GM12872 (cell line): ENCODE results near the gene PXYLP1.

Experiments used
- TF ChIP-seq, protein P1 (sequence below): IDR thresholded peaks from 3 replicates; pipeline ENCODE4 v1.5.1; 2011; ENCODE audit warnings: low read depth, mild to moderate bottlenecking, low read length, moderate library complexity; ENCODE audit not compliant: insufficient read depth

PXYLP1 gene

DNA sequence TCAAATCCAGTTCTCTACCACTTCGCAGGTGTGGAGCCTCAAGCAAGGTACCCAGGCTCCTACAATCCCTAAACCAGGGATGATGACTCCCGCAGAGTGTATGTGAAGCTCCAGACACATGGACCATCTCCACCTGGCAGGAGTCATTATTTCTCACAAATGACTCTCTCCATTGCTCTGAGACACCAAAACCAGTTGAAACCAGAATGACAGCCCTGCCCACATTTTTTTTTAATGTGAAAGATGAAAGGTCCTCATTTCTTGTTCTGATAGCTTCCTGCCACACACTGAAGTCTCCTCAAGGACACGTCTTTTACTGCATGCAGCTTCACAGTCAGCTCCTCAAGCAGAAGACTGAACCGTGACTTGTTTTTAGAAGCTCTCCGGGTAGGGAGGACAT is 75.3 kb downstream of the PXYLP1 start:
- TF ChIP-seq, protein P1, sequence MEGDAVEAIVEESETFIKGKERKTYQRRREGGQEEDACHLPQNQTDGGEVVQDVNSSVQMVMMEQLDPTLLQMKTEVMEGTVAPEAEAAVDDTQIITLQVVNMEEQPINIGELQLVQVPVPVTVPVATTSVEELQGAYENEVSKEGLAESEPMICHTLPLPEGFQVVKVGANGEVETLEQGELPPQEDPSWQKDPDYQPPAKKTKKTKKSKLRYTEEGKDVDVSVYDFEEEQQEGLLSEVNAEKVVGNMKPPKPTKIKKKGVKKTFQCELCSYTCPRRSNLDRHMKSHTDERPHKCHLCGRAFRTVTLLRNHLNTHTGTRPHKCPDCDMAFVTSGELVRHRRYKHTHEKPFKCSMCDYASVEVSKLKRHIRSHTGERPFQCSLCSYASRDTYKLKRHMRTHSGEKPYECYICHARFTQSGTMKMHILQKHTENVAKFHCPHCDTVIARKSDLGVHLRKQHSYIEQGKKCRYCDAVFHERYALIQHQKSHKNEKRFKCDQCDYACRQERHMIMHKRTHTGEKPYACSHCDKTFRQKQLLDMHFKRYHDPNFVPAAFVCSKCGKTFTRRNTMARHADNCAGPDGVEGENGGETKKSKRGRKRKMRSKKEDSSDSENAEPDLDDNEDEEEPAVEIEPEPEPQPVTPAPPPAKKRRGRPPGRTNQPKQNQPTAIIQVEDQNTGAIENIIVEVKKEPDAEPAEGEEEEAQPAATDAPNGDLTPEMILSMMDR = no peak

DNA sequence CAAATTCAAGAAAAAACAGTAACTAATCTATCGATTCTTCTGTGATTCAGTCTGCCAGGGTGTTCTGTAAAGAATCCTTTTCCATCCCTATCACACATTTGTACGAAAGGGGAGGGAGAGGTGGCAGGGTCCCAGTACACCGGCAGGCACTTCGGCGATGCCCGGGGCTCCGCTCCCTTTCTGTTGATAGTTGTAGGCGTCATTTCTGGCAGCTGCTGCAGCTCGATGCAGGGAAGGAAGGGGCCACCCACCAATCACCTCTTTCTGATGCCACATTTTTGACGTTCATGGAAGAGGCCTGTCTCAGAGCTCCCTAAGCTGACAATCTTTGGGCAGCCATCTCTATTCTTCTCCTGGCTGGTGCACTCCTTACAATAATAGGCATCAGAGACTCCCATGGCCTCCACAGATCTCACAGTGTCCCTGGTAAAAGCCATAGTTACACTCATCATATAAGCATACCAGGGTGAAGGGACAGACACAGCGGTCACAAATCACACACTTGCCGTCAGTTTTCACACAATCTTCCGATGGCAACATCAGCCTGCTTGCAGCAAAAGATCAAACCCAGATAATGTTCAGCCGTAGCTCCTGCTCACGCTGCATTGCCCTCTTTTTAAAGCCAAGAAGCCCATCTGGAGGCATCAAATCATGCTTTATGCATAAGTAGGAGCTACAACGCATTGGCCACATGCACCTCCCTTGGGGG is 75.9 kb downstream of the PXYLP1 start:
- TF ChIP-seq, protein P1 = no peak

DNA sequence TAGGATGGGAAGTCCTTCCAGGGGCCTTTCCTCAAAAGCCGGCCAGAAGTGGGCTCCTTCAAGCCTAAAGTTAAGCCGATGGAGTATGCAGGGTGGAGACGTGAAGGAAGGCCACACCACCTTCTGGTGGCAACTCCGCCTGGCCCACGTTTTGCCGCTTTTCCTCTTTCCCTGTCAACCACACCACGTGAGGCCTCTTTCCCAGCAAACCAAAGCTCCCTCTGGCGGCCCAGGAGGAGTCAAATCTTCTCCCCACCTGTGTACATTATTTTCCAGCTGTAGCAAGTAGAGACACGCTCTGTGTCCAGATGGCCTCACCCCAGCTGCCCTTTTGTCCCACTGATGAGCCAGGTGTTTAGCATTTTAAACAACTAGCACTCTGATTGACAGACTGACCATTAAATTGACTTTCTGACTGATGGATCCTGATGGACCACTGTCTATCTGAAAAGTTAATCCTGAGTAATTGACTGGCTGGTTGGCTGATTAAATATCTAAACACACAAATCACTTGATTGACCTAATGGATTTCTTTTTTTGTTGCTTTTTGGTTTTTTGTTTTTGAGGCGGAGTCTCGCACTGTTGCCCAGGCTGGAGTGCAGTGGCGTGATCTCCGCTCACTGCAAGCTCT is 77.1 kb downstream of the PXYLP1 start:
- TF ChIP-seq, protein P1 = no peak

DNA sequence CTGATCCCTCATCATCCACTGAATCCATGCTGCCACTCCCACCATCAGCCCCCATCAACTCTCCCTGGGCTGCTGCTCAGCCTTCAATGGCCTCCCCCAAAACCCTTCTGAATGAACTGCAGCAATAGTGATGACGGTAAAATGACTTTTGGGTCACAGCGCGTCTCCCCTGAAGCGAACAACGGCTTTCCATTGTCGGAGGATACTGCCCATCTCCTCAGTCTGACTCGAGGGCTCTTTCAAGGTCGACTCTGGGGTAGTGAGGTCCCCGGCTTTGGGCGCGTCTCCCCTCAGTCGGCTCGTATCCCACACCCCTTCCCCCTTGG is 79.5 kb downstream of the PXYLP1 start:
- TF ChIP-seq, protein P1 = no peak

DNA sequence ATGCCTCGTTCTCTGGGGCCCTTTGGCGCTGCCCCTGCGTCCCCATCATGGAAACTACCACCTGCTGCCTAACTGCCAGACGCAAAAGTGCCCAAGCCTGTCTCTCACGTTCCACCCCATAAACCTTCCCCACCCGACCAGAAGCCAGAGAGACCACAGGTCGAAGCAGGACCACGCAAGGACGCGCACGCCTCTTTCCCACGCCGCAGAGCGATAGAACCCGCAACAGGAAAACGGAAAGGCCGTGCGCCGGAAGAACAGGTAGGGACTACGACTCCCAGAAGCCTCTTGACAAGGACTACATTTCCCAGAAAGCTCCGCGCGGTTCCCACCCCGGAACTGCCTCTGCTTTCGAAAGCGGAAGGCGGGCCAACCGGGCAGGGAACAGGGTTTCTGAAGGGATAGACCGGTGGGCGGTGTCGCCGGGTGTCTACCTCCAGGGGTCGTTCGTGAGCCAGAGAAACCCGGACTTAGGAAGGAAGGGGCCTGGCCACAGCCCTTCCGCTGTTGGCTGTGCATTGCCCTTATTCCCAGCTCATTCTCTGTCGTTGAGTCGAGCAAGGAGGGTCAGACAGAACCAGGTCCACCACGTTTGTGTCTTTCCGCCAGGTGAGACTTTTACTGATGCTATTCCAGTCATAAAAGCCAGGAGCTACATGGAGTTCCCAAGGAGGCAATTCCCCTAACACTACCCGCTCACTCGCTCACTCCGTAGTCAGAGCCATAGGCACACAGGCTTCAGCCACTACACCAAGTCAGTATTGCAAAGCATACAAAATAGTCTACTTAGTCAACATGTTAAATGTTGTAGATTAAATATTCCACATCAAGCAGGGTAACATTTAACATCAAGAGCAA is 80.1 kb downstream of the PXYLP1 start:
- TF ChIP-seq, protein P1 = peak; percentile 85

DNA sequence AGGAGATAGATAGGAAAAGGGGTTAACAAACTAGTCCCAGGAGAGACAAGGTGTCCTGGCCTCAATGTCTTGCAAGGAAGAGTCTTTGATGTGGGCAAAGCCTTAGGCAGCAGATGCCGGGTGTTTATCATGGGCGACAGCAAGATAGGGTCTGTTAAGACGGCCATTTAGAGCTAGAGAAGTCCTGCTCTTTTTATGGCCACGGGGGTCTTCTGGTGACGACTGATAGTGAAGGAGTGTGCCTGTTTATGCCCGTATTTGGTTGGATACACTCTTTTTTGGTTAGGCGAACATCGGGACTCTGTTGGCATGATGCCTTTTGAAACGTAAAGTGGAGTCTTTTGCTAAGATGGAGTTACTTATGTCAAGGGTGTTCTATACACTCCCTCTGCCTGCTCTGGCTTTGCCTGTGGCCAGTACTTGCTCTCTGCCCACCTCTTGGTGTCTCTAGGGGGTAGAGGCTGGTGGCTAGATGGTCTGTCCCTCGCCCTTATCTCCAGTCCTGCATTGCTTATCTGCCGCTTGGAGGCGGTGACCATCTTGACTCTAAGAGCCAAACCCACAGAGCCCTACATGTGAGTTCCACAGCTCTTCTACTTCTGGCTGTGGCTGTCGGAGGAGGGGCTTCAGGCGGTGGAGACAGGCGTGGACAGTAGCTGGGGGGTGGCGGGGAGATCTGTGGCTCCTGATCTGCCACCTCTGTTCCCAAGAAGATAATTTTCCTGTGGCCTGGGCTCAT is 80.9 kb downstream of the PXYLP1 start:
- TF ChIP-seq, protein P1 = no peak
